PC-3 (cell line): Measurements from ENCODE around the gene CLEC11A.

Source experiments
- CTCF ChIP-seq: fragments of 300-600 bp; sonication (generic); conservative IDR thresholded peaks from 2 replicates; pipeline ENCODE4 v1.5.1; 2017; ENCODE audit warnings: antibody characterized with exemption, low read depth, mild to moderate bottlenecking, low read length
- EZH2phosphoT487 ChIP-seq: fragments of 300-600 bp; sonication (generic); IDR thresholded peaks from 2 replicates; pipeline ENCODE4 v1.6.1; 2018; ENCODE audit warnings: mild to moderate bottlenecking, antibody characterized with exemption, low read length, borderline replicate concordance

DNA sequence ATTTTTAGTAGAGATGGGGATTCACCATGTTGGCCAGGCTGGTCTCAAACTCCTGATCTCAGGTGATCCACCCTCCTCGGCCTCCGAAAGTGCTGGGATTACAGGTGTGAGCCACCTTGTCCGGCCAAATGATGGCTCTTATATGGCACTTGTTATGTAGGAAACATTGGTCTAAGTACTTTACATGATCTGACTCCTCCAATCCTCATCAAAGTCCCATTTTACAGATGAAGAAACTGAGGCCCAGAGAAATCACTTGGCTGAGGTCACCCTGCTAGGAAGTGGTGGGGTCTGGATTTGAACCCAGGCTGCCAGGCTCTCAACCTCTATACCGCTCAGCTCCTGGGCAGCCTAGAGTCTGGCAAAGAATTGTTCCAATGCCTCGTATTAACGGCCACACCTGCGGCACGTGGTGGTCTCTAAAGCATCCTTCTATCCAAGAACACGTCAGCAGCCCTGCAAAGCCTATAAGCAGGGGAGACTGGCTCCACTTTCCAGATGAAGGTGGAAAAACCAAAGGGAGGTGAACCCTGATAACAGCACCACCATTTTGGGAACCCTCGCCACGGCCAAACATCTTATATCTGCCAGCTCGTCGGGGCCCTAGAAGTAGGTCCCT, 21.7 kb upstream of the CLEC11A start:
- no peak for TF ChIP-seq CTCF
- no peak for TF ChIP-seq EZH2phosphoT487
